Measurements from ENCODE around the gene CPE.
A peak's percentile ranks its signal among the peaks of the same experiment; 100 is the strongest.
"Not testable (repeated sequence)": the region's sequence is repeated elsewhere in the genome, so short reads cannot be mapped to it uniquely, and the experiment has no call there.

CPE gene

DNA sequence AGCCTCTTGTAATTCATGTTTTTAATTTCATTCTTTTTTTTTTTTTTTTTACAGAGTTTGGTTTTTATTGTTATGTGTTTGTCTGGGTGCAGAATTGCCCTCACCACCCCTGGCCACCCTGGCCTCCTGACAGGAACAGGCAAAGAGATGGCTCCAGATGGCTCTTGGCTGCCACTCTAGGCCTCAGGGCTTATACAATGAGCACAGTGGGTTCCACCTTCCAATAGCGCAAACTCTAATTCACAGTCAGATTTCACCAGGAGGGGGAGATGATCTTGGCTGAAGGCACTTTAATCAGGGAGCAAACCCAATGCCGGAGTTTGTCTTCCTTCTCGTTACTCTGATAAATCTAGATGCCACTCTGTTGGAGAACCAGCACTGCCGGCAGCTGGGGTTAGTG is 24.8 kb downstream of the CPE start:
- DNase-seq (ENCODE audit: low read depth) = no peak

DNA sequence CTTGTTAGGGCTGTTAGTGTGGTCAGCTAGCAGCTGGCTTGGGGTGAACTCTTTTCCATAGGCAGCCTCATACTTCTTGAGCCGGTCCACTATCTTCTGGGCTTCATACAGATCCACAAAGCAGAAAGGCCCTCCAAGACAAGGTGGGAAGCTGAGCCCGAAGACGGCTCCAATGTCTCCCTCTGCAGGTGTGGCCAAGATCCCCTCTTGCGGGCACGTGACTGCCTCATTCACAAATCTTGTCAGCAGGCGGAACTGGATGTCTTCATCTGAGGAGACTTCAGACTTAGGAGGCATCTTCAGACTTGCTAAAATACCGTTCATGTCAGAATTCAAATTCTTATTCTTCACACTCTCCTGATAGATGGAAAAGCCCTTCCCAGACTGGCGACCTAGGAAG is 25.3 kb downstream of the CPE start:
- DNase-seq (ENCODE audit: low read depth) = no peak

DNA sequence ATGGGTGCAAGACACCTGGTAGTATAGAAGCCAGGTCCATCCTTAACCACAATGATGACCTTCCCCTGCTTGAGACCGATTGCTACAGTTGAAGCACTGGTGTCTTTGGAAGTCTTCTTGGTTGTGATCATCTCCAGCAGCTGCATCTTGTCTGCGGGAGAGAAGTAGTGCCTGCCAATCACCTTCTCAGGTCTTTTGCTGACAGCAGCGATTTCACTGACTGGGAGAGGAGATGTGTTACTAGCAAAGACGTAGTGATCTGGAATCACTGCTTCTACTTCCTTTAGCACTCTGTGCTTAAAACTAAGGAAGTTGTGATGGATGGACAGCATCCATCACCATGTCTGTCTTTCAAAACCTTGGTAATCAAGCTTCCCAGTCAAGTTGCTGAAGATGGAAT is 25.9 kb downstream of the CPE start:
- no peak for DNase-seq (ENCODE audit: low read depth)

DNA sequence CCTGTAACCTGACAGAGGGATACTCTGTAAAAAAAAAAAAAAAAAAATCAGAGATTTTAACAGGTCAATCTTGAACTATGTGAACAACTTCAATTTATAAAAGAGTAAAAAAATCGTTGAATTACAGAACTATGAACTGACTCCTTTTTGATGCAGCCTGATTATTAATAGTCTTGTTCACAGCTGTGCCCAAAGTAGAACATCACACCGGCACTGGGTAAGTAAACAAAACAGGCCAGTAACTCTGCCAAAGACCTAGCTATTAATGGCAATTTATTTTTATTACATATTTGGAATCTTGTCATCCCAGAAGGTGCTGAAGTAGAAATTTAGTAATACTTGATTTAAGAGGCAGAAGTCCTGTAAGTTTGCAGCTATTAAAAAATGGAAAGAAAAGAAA is 31.4 kb downstream of the CPE start:
- DNase-seq (ENCODE audit: low read depth) = no peak

DNA sequence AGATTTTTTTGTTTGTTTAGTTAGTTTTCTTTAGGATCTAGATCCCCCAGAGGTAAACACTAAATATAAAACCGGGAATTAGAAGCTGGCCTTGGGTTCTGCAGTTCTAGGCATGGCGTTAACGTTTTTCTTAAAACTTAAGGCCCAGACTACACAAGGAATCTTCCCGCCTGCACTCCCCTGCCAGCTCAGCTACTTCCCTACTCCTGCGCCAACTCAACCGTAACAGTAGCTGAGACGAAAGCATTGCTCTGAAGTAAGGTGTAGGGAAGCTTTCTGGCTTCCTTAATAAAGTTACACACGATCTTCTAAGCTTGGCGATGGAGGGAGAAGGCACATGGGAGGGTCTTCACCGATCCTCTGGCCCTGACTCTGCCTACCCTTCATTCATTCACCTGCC is 37.1 kb downstream of the CPE start:
- DNase-seq (ENCODE audit: low read depth) = no peak

DNA sequence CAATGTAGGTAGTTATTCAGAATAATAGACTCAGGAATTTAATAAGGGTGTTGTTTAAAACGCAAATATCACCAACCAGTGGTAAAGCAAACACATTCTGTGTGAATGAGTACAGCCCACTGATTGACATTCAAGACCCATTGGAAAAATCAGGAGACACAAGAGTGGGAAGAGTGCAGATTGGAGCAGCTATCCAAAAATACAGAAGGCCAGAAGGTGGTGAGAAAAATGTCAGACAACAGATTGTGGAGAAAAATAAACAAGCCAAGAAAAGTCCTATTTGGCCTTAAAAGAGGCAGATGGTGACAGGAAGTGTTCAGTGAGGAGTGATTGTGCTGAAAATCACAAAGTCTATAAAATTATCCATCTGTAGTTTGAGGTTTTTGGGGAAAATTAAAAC is 39.3 kb downstream of the CPE start:
- DNase-seq (ENCODE audit: low read depth) = no peak

DNA sequence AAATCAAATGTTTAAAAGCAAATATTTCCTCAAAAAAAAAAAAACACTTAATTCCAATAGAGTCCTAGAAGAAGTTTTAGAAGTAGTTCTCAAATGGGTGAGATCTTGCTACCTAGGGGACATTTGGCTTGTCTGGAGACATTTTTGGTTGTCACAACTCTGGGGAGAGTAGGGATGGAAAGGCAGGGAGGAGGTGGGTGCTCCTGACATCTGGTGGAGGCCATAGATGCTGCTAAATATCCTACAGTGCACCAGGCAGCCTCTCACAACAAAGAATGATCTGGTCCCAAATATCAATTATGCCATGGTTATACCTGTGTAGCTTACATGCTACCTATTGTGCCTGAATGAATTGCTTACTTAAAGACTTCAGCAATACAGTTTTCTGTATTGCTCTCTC is 46.8 kb downstream of the CPE start:
- DNase-seq (ENCODE audit: low read depth) = no peak

DNA sequence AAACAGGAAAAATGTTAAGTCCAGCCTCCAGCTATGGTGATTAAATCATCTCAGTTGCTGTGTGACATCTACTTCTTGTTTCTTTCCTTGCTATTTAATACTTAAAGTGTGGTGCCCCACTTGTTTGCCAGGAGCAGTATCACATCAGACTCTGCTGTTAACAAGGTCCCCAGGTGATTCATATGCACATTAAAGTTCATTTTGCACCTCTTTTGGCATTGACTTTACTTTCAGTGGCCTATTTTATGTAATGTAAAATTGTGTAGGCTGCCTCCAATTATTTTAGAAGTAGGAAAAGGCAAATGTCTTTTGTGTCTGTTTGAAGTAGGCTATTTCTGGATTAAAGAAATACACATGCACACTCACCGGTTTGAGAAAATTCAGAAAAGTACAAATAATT is 47.5 kb downstream of the CPE start:
- no peak for DNase-seq (ENCODE audit: low read depth)

DNA sequence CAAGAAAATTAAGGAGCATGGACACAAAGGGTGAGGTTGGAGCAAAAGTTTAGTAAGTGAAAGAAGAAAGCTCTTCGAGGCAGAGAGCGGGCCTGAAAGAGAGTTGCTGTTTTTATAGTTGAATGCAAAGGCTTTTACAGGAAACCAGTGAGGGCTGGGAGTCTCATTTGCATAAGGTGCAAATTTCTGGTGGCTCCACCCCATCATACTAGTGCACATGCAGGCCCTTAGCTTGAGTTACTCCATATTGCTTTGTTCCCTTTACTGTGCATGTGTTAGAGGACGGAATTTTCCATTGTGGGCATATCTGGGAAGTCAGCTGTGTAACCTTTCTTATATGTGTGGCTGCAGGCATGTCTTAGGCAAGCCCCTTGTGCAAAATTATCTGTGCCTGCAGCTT is 48.0 kb downstream of the CPE start:
- no peak for DNase-seq (ENCODE audit: low read depth)

DNA sequence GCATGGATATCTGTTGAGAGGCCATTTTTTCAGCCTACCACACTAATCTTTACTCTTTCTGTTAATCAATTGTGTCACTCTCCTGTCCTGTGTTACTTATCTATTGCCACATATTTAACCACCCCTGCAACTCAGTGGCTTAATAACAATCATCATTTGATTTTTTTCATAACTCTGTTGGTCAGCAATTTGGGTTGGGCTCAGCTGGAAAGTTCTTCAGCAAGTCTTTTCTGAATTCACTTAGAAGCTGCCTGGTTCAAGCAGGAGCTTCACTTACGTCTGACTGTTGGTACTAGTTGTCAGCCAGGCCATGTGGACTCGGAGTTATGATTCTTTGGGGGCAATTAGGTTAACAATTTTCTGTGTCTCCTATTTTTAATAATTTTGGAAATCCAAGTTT is 50.1 kb downstream of the CPE start:
- no peak for DNase-seq (ENCODE audit: low read depth)

DNA sequence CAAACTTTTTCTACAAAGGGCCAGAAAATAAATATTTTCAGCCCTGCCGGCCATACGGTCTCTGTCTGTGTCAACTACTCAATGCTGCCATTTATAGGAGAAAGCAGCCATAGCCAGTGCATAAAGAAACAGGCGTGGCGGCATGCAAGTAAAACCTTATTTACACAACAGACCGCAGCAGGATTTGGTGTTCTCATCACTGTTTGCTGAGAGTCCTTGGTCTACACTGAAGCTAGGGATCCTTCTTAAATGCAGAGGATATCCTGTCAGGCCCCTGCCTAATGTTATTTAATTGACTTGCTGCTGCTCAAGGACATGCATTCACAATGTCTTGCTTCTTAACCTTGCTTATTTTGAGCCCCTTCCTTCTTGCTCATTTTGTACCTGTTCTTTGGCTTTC is 54.7 kb downstream of the CPE start:
- DNase-seq (ENCODE audit: low read depth) = no peak

DNA sequence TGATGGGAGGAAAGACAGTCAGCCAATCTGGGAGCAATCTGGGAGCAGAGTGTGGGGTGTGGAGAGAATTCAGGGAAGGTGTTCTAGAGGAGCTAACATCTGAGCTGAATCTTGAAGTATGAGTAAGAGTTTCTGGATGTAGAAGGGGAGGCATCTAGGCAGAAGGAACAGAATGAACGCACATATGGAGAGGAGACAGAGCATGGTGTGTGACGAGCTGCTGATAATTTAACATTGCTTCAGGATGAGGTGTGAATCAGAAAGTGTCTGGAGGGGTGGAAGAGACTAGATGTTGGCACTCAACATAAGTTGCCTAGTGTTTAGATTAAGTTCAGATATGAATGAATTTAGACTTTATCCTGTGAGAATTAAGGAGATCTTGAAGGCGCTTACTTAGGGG is 58.9 kb downstream of the CPE start:
- no peak for DNase-seq (ENCODE audit: low read depth)

DNA sequence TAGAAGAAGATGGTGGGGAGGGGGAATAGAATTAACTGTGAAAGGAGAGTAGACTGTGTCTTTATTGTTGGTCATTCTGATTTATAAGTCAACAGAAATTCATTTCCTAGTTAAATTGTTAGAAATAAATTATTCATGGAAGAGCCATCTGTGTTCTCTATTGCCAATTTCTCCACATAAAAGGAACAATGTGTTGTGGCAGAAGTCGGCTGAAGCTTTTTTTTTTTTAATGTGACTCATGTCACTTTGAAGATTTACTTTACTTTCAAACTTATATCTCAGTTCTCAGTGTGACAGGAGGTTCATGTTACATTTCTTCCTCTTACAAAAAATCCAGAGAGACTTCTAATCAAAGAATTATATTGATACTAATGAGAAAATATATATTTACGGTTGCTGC is 60.5 kb downstream of the CPE start:
- DNase-seq (ENCODE audit: low read depth) = no peak

DNA sequence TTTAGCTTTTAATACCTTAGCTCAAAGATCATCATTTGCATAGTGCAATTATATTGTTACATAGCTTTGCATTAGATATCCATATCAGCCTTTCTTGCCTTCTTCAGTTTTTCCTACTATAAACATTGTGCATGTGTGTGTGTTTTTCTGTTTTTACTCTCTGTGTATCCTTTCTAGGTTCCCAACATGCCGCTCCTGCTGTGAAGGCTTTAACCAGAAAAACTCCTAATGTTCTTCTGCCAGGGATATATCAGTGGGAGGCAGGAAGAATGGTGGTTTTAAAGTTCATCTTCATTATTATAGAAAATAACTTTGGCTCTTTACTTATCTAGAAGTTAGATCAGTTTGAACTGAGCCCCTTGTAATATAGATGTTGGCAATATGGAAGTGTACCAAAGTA is 61.2 kb downstream of the CPE start:
- no peak for DNase-seq (ENCODE audit: low read depth)

DNA sequence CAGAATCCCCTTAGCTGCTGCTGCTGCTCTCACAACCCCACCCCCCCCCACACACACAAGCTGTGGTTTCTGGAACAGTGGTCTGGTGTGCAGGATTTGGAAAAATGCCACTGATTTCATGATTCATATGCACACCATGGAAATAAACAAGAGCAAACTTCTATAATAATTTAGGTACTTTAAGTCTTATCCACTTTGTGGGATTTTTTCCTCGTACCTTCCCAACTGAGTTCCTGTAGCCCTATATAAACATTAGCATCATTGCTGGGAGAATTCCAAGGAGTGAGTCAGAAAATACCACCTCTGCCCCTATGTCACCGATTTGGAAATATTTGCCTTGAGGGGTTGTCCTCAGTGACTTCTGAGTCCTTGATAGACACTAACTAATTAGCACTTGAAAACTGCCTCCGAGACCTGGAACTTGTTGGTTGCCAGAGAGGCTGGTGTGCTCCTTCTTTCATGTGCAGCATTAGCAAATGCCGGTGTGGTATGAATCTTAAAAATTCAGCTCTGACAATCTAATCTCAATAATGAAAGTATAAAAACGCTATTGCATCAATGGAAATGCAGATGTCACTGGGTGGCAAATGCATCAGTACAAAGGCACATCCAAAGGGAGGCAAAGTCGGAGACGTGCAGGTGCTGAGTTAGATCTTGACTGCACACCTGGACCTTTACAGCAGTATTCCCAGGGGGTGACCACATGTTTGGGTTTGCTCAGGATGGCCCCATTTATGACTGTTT is 61.8 kb downstream of the CPE start:
- DNase-seq (ENCODE audit: low read depth) = no peak

DNA sequence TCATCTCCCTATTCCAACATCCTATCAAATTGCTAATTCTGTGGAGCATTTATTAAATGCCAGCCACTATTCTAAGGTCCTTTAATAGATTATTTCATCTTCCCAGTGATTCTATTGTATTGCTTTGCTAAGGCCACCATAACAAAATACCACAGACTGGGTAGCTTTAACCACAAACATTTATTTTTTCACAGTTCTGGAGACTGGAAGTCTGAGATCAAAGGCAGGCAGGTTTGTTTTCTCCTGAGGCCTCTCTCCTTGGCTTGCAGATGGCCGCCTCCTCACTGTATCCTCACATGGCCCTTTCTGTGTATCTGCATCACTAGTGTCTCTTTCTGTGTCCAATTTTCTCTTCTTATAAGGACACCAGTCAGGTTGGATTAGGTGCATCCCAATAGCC is 64.5 kb downstream of the CPE start:
- DNase-seq (ENCODE audit: low read depth) = no peak

DNA sequence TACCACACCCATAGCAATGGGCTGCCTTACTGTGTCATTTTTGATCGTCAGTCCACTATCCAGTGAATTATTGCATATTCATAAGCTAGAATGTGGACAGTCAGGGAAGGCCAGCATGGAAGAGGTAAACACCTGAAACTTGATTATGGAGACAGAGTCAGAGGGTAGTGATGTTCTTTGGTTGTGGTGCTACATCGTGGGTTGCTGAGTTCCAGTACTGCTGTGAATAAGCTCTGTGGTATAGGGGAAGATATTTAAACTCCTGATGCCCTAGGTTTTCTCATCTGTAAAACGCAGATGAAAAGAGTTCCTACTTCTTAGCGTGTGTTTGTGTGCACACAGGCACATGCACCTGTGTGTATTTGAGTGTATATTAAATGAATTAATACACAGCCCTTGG is 69.9 kb downstream of the CPE start:
- no peak for DNase-seq (ENCODE audit: low read depth)

DNA sequence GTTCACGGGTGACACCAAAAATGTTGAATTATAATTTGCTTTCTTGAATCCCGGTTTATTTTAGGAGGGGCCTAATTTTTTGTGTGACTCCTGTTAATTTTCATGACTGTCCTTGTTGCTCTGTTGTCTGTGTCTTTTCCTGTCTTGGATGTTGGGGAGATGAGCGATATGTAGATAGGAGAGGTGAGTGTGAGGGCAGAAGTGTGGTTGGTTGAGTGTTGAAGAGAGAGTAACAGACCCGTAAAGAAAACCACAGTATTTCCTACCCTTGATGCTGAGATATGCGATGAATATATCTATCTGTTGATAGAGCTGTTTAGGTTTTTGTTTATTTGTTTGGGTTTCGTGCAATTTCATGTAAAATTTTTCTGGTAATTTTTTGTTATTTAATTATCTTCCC is 70.5 kb downstream of the CPE start:
- no peak for DNase-seq (ENCODE audit: low read depth)

DNA sequence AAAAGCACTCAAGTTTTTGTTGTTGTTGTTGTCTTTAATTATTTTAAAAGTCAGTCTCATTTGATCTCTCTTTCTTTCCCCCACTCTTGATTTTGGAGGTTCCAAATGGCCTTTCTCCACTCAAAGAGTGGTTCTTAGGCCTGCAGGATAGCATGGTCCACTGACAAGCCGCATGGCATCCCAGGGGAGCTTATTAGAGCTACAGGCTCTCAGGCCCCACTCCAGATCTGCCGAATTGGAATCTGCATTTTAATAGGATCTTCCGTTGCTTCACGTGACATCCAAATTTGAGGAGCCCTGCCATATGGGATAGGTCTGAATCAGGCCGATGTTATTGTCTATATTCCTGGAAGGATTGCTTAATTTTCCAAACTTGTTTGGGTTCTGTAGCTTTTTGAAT is 72.1 kb downstream of the CPE start:
- no peak for DNase-seq (ENCODE audit: low read depth)

DNA sequence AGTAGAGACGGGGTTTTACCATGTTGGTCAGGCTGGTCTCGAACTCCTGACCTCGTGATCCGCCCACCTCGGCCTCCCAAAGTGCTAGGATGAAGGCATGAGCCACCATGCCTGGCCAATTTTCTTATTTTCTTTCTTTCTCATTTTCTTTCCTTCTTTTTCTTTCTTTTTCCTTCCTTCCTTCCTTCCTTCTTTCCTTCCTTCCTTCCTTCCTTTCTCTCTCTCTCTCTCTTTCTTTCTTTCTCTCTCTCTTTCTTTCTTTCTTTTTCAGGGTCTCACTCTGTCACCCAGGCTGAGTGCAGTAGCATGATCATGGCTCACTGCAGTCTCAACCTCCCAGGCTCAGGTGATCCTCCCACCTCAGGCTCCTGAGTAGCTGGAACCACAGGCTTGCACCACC is 74.3 kb downstream of the CPE start:
- not testable (repeated sequence) for DNase-seq (ENCODE audit: low read depth)

DNA sequence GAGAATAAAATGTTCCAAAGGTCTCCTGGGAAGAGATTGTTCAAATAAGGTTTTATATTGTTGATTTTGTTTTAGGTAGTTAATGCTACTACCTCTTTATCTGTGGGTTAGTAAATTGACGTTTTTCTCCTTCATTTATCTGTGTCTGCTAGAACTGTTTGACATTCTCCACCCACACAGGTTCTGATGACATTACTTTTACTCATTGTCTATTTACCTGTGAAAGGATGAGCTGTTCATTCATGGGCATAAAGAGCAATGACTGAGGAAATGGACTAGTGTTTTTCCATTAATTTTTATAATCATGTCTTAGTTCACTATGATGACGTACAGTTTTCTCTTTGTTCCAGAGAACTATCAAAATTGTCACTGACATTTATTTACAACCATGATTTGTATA is 75.6 kb downstream of the CPE start:
- DNase-seq (ENCODE audit: low read depth) = no peak

DNA sequence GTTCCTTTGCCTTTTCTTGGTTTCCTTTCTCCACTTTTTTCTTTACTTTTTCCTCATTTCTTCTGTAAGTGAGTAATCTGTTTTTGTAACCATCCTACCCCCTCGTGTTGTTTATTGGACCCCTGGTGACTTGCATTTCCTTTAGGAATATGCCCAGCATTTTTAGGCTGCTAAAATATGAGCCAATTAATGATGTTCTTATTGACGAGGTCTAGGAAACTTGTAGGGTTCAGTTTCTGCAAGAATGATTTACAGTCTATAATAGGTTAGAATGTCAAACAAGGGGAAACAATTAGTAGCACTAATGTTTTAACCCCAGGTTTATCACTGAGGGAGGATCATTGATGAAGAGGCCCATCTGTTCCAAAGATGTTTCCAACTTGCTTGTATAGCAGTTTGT is 79.0 kb downstream of the CPE start:
- DNase-seq (ENCODE audit: low read depth) = no peak

DNA sequence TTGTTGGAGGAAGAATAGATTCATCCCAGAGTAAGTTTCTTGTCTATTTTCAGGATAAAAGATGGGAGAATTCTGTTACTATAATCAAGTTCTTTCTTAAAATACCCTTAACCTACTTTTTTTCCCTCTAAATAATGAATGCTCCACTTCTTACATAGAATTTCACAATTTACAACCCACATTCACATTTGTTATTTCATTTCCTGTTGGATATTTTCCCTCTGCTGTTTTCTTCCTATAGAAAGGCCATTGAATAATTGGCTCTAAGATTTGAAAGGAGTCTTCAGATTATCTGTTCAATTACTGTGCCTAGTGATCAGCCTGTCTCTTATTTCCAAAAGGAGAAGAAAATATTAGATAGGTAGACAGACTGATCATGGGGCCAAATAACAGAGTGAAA is 79.7 kb downstream of the CPE start:
- DNase-seq (ENCODE audit: low read depth) = no peak

DNA sequence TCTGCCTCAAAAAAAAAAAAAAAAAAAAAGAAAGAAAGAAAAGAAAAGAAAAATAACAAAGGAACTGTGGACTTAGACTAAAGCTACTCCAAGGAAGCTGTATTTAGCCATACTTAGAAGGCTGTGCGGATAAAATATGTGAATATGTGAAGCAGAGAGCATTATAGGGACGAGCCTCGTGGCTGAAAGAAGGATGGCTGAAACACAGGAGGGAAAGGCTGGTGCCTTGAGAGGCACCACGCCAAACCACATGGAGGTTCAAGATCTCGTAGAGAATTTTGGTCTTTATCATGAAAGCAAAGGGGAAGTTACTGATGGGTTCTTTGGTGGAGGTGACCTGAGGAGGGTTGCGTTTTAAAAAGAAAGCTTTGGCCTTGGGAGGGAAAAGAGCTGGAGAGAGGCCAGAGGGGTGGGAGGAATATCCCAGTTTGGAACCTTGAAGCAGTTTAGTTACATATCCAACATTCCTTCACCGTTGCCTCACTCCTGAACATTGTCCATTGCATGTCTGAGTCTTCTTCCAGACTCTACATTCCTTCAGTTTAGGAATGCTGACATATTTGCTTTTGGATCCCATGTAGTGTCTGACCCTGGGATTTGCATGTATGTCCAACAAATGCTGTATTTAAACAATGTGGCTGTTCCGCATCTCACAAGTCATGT is 82.5 kb downstream of the CPE start:
- DNase-seq (ENCODE audit: low read depth) = peak; percentile 54

Measured in HS-27A (cell line).